Thyroid gland (tissue), 4 donors: ENCODE measurements around the gene LRIG1.

Experiments used
- POLR2A ChIP-seq, 2 donors: fragments of 450-650 bp; IDR thresholded peaks; one replicate each; pipeline ENCODE4 v1.6.1; 2017; ENCODE audit warnings: antibody characterized with exemption in 2 of 2, mild to moderate bottlenecking in 2 of 2, moderate library complexity in 1 of 2
- TF ChIP-seq, protein P1 (sequence below), 6 experiments: fragments of 200-600 bp in 3 of 6; fragments of 450-650 bp in 3 of 6; sonication (generic) in 3 of 6; IDR thresholded peaks; one replicate each; pipeline ENCODE4 v1.5.1; 2016 to 2019; ENCODE audit warnings: antibody characterized with exemption in 6 of 6, mild to moderate bottlenecking in 2 of 6, inconsistent platforms in 1 of 6, moderate library complexity in 1 of 6

DNA sequence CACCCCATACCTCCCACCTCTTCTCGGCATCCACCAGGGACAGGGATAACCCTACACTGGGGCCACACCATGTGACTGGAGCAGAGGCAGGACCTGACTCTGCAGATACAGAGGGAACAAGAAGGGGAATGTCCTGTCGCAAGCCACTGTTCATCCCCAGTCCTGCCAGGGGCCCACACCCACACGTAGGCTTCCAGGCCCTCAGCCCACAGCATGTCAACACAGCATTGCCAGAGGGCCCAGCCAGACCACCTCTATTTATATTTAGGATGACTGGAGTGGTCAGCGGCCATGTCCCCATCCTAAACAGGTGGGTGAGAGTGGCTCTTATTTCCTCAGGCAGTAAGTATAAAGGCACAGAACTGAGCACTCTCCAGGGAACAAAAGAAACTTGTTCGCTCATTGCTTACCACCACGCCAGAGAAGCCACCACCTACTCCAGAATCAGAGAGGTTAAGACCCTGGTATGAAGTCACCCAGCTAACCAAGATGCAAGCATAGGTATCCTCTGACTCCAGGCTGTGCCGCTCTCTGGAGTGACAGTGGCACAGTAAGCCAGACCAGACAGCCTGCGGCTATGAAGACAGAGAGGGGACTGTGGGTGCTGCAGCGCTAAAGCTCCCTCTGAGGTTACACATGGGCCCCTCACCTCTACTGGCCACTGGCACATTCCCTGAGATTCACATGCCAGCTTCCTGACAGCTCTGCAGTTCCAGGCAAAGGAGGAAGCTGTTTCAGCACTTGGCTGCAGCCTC is 67.9 kb downstream of the LRIG1 start:
- TF ChIP-seq, protein P1, sequence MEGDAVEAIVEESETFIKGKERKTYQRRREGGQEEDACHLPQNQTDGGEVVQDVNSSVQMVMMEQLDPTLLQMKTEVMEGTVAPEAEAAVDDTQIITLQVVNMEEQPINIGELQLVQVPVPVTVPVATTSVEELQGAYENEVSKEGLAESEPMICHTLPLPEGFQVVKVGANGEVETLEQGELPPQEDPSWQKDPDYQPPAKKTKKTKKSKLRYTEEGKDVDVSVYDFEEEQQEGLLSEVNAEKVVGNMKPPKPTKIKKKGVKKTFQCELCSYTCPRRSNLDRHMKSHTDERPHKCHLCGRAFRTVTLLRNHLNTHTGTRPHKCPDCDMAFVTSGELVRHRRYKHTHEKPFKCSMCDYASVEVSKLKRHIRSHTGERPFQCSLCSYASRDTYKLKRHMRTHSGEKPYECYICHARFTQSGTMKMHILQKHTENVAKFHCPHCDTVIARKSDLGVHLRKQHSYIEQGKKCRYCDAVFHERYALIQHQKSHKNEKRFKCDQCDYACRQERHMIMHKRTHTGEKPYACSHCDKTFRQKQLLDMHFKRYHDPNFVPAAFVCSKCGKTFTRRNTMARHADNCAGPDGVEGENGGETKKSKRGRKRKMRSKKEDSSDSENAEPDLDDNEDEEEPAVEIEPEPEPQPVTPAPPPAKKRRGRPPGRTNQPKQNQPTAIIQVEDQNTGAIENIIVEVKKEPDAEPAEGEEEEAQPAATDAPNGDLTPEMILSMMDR (IDR thresholded peaks at IDR 0.05): no peak
- TF ChIP-seq POLR2A (IDR thresholded peaks at IDR 0.05): no peak
